ENCODE results near the gene SLCO3A1. TPM values are rescaled to one million over a fixed set of nuclear protein-coding genes. Genes with fewer than 3 reads are reported as not detected.
"Not testable (repeated sequence)": the region's sequence is repeated elsewhere in the genome, so short reads cannot be mapped to it uniquely, and the experiment has no call there.

SLCO3A1 gene
- total RNA-seq, 1 experiment from 2014 or later: under 0.01 TPM

GRCh38 chr15:92200891-92201290 lies 347.4 kb downstream of the SLCO3A1 start:
- no peak for DNase-seq (ENCODE audit: low read depth)

GRCh38 chr15:92205255-92205739 lies 351.8 kb downstream of the SLCO3A1 start:
- DNase-seq (ENCODE audit: low read depth): no peak

GRCh38 chr15:92207601-92208000 lies 354.1 kb downstream of the SLCO3A1 start:
- DNase-seq (ENCODE audit: low read depth): not testable (repeated sequence)
